ENCODE results near the gene NAV2.

DNA sequence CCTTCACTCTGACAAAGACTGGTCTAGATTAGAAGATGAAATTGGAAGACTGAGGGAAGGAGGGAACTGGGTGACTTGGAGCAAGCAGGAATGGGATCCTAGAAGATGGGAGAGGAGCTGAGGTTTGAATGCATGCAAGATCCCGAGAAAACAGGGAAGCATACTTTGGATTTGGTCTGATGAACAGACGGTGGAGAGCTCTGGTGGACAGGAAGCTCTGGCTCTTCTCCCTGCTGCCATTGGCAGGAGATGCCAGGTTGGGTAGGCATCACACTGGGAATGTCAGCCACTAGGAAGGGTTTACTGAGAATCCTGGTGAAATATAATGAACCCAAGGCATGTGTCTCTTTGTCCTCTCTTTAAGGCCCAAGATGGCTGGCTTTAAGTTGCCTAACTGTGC is 16.5 kb downstream of the NAV2 start:
- TF ChIP-seq, protein P1, sequence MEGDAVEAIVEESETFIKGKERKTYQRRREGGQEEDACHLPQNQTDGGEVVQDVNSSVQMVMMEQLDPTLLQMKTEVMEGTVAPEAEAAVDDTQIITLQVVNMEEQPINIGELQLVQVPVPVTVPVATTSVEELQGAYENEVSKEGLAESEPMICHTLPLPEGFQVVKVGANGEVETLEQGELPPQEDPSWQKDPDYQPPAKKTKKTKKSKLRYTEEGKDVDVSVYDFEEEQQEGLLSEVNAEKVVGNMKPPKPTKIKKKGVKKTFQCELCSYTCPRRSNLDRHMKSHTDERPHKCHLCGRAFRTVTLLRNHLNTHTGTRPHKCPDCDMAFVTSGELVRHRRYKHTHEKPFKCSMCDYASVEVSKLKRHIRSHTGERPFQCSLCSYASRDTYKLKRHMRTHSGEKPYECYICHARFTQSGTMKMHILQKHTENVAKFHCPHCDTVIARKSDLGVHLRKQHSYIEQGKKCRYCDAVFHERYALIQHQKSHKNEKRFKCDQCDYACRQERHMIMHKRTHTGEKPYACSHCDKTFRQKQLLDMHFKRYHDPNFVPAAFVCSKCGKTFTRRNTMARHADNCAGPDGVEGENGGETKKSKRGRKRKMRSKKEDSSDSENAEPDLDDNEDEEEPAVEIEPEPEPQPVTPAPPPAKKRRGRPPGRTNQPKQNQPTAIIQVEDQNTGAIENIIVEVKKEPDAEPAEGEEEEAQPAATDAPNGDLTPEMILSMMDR (IDR thresholded peaks at IDR 0.05) = no peak
- TF ChIP-seq POLR2A (IDR thresholded peaks at IDR 0.05) (no peak), EP300 (IDR thresholded peaks at IDR 0.05) (no peak)
